ENCODE data around the gene ANKRD55. TPM values are rescaled to one million over a fixed set of nuclear protein-coding genes. Genes with fewer than 3 reads are reported as not detected.

ANKRD55 gene
- total and polyA plus RNA-seq, 2 of the 8 experiments (the other 6 are each of a cell fraction or from before 2014, with no cell fraction given): not detected

DNA sequence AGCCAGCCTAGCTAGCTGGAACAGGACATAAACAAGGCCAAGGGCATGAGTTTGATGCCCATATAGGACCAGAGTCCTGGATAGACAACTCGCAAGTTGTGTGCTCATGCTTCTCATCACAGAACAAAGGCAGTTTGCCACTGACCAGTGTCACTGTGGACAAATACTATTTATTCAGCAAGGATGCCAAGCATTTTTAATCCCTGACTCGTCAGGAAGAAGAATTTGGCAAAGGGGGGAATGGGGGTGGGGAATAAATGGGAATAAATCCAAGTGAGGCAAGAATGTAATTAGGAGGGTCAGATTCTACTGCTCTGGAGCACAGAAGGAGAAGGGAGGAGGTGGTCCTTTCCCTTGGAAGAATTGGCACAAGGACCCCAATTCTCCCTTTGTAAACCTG lies 46.8 kb upstream of the ANKRD55 start (continued):
- TF ChIP-seq, protein P1, sequence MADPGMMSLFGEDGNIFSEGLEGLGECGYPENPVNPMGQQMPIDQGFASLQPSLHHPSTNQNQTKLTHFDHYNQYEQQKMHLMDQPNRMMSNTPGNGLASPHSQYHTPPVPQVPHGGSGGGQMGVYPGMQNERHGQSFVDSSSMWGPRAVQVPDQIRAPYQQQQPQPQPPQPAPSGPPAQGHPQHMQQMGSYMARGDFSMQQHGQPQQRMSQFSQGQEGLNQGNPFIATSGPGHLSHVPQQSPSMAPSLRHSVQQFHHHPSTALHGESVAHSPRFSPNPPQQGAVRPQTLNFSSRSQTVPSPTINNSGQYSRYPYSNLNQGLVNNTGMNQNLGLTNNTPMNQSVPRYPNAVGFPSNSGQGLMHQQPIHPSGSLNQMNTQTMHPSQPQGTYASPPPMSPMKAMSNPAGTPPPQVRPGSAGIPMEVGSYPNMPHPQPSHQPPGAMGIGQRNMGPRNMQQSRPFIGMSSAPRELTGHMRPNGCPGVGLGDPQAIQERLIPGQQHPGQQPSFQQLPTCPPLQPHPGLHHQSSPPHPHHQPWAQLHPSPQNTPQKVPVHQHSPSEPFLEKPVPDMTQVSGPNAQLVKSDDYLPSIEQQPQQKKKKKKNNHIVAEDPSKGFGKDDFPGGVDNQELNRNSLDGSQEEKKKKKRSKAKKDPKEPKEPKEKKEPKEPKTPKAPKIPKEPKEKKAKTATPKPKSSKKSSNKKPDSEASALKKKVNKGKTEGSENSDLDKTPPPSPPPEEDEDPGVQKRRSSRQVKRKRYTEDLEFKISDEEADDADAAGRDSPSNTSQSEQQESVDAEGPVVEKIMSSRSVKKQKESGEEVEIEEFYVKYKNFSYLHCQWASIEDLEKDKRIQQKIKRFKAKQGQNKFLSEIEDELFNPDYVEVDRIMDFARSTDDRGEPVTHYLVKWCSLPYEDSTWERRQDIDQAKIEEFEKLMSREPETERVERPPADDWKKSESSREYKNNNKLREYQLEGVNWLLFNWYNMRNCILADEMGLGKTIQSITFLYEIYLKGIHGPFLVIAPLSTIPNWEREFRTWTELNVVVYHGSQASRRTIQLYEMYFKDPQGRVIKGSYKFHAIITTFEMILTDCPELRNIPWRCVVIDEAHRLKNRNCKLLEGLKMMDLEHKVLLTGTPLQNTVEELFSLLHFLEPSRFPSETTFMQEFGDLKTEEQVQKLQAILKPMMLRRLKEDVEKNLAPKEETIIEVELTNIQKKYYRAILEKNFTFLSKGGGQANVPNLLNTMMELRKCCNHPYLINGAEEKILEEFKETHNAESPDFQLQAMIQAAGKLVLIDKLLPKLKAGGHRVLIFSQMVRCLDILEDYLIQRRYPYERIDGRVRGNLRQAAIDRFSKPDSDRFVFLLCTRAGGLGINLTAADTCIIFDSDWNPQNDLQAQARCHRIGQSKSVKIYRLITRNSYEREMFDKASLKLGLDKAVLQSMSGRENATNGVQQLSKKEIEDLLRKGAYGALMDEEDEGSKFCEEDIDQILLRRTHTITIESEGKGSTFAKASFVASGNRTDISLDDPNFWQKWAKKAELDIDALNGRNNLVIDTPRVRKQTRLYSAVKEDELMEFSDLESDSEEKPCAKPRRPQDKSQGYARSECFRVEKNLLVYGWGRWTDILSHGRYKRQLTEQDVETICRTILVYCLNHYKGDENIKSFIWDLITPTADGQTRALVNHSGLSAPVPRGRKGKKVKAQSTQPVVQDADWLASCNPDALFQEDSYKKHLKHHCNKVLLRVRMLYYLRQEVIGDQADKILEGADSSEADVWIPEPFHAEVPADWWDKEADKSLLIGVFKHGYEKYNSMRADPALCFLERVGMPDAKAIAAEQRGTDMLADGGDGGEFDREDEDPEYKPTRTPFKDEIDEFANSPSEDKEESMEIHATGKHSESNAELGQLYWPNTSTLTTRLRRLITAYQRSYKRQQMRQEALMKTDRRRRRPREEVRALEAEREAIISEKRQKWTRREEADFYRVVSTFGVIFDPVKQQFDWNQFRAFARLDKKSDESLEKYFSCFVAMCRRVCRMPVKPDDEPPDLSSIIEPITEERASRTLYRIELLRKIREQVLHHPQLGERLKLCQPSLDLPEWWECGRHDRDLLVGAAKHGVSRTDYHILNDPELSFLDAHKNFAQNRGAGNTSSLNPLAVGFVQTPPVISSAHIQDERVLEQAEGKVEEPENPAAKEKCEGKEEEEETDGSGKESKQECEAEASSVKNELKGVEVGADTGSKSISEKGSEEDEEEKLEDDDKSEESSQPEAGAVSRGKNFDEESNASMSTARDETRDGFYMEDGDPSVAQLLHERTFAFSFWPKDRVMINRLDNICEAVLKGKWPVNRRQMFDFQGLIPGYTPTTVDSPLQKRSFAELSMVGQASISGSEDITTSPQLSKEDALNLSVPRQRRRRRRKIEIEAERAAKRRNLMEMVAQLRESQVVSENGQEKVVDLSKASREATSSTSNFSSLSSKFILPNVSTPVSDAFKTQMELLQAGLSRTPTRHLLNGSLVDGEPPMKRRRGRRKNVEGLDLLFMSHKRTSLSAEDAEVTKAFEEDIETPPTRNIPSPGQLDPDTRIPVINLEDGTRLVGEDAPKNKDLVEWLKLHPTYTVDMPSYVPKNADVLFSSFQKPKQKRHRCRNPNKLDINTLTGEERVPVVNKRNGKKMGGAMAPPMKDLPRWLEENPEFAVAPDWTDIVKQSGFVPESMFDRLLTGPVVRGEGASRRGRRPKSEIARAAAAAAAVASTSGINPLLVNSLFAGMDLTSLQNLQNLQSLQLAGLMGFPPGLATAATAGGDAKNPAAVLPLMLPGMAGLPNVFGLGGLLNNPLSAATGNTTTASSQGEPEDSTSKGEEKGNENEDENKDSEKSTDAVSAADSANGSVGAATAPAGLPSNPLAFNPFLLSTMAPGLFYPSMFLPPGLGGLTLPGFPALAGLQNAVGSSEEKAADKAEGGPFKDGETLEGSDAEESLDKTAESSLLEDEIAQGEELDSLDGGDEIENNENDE (IDR thresholded peaks at IDR 0.05; ENCODE audit: insufficient replicate concordance, low read length): no peak
- TF ChIP-seq EGR1 (IDR thresholded peaks at IDR 0.05; ENCODE audit: borderline replicate concordance, low read depth, low read length): no peak
- TF ChIP-seq JUND (IDR thresholded peaks at IDR 0.05; ENCODE audit: low read length): peak; percentile 86; the same call in 1 of the 2 replicates
- TF ChIP-seq SP1 (IDR thresholded peaks at IDR 0.05; ENCODE audit: low read depth, low read length): no peak
- no peak for TF ChIP-seq CEBPB (IDR thresholded peaks at IDR 0.05; ENCODE audit: low read depth, low read length)
- TF ChIP-seq SP4 (IDR thresholded peaks at IDR 0.05; ENCODE audit: low read length): no peak
- TF ChIP-seq SAP30 (IDR thresholded peaks at IDR 0.05; ENCODE audit: insufficient read depth, insufficient replicate concordance, low read length): no peak
- no peak for TF ChIP-seq CBX5 (IDR thresholded peaks at IDR 0.05; ENCODE audit: low read depth, low read length)
- TF ChIP-seq RAD21 (IDR thresholded peaks at IDR 0.05 in 1 of 2, conservative IDR thresholded peaks at IDR 0.05 in 1 of 2; ENCODE audit: low read depth in 2 of 2, low read length in 2 of 2): no peak
